Testis (tissue), 2 donors: ENCODE data around the gene SEMA4B.

ENCODE experiments used
- POLR2A ChIP-seq: fragments of 450-650 bp; IDR thresholded peaks from one replicate; pipeline ENCODE4 v1.6.1; 2017; ENCODE audit warnings: antibody characterized with exemption, mild to moderate bottlenecking, moderate library complexity
- TF ChIP-seq, protein P1 (sequence below), 3 experiments: fragments of 450-650 bp in 2 of 3; fragments of 200-600 bp in 1 of 3; sonication (generic) in 1 of 3; IDR thresholded peaks; one replicate each; pipeline ENCODE4 v1.5.1; 2016 to 2019; ENCODE audit warnings: antibody characterized with exemption in 3 of 3, mild to moderate bottlenecking in 2 of 3, moderate library complexity in 1 of 3

DNA sequence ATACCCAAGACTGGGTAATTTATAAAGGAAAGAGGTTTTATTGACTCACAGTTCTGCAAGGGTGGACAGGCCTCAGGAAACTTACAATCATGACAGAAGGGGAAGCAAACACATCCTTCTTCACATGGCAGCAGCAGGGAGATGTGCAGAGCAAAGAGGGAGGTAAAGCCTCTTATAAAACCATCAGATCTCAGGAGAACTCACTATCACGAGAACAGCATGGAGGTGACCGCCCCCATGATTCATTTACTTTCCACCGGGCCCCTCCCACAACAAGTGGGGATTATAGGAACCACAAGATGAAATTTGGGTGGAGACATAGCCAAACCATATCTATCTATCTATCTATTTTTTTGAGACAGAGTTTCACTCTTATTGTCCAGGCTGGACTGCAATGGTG is 38.2 kb downstream of the SEMA4B start:
- TF ChIP-seq, protein P1, sequence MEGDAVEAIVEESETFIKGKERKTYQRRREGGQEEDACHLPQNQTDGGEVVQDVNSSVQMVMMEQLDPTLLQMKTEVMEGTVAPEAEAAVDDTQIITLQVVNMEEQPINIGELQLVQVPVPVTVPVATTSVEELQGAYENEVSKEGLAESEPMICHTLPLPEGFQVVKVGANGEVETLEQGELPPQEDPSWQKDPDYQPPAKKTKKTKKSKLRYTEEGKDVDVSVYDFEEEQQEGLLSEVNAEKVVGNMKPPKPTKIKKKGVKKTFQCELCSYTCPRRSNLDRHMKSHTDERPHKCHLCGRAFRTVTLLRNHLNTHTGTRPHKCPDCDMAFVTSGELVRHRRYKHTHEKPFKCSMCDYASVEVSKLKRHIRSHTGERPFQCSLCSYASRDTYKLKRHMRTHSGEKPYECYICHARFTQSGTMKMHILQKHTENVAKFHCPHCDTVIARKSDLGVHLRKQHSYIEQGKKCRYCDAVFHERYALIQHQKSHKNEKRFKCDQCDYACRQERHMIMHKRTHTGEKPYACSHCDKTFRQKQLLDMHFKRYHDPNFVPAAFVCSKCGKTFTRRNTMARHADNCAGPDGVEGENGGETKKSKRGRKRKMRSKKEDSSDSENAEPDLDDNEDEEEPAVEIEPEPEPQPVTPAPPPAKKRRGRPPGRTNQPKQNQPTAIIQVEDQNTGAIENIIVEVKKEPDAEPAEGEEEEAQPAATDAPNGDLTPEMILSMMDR (IDR thresholded peaks at IDR 0.05): no peak
- no peak for TF ChIP-seq POLR2A
